ENCODE data around the gene TUT1. TPM values are rescaled to one million over a fixed set of nuclear protein-coding genes. Genes with fewer than 3 reads are reported as not detected.

TUT1 gene
- total RNA-seq, 6 donors from 2014 or later, result 5.3 to 25.4 (median 11.7) TPM

DNA sequence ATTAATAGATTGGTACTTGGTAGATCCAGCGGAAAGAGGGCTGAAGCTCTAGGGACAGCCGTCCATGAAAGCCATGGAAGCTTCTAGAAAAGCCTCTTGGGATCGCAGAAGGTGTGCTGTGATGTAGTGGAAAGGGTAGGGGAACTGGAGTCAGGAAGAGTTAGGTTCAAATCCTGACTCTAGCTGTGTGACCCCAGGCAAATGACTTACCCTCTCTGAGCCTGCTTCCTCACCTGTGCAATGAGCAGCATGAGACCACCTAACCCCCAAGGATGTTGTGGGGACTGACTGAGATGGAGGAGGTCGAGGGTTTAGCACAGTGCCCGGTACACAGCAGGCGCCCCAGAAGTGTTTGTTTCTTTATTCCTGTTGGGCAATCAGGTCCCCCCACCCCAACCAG, 19.1 kb upstream of the TUT1 start:
- peak overlapping the region in 1 of 4 donors; percentile 99 for H3K27ac ChIP-seq
- H3K27me3 ChIP-seq, result no peaks in the 10 kb centered on the region
- H3K36me3 ChIP-seq, result peaks cover 9 to 60% (median 28%) of the 10 kb centered on the region in 4 donors
- H3K4me1 ChIP-seq, result peaks cover 20 to 32% (median 21%) of the 10 kb centered on the region in 4 donors
- WGBS, 2 donors, result 82 to 85% methylated on average over 5 to 6 of the region's 6 CpGs
- no peaks in the 10 kb centered on the region for H3K9me3 ChIP-seq
- TF ChIP-seq POLR2AphosphoS5 (IDR thresholded peaks at IDR 0.05), result no peak
- TF ChIP-seq, protein P1, sequence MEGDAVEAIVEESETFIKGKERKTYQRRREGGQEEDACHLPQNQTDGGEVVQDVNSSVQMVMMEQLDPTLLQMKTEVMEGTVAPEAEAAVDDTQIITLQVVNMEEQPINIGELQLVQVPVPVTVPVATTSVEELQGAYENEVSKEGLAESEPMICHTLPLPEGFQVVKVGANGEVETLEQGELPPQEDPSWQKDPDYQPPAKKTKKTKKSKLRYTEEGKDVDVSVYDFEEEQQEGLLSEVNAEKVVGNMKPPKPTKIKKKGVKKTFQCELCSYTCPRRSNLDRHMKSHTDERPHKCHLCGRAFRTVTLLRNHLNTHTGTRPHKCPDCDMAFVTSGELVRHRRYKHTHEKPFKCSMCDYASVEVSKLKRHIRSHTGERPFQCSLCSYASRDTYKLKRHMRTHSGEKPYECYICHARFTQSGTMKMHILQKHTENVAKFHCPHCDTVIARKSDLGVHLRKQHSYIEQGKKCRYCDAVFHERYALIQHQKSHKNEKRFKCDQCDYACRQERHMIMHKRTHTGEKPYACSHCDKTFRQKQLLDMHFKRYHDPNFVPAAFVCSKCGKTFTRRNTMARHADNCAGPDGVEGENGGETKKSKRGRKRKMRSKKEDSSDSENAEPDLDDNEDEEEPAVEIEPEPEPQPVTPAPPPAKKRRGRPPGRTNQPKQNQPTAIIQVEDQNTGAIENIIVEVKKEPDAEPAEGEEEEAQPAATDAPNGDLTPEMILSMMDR (IDR thresholded peaks at IDR 0.05), result no peak
- no peak for TF ChIP-seq POLR2A (IDR thresholded peaks at IDR 0.05)
- TF ChIP-seq EP300 (IDR thresholded peaks at IDR 0.05), result no peak
- ATAC-seq (ENCODE audit: low FRiP score in 2 of 2) (no peak), DNase-seq (no peak)
- H3K4me3 ChIP-seq, result no peak overlapping the region

DNA sequence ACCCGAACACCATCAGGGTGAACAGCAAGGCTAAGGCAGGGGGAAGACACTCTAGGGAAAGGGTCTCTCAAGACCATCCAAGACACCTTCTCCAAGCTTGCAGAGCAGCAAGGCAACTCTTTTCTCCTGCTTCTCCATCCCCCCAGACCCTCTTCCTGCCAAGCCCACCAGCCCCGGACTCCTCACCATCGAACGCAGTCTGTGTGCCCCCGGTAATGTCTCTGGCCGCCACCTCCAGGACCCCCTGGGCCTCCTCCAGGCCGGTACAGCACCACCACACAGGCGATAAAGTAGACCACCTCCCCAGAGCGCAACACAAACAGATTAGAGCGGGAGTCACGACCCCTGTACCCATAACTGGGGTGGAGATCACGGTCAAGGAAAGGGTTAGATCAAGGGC, 17.5 kb upstream of the TUT1 start:
- no peak overlapping the region for H3K27ac ChIP-seq
- ATAC-seq (ENCODE audit: low FRiP score in 2 of 2) (no peak), DNase-seq (no peak)
- no peak overlapping the region for H3K4me3 ChIP-seq
- WGBS, 2 donors, result 96 to 97% methylated on average over 12 of the region's 12 CpGs
- peaks cover 12 to 70% (median 33%) of the 10 kb centered on the region in 4 donors for H3K36me3 ChIP-seq
- no peaks in the 10 kb centered on the region for H3K9me3 ChIP-seq
- peaks cover 20 to 32% (median 21%) of the 10 kb centered on the region in 4 donors for H3K4me1 ChIP-seq
- TF ChIP-seq EP300 (IDR thresholded peaks at IDR 0.05) (no peak), POLR2AphosphoS5 (IDR thresholded peaks at IDR 0.05) (no peak), POLR2A (IDR thresholded peaks at IDR 0.05) (no peak)
- TF ChIP-seq, protein P1 (IDR thresholded peaks at IDR 0.05), result no peak
- H3K27me3 ChIP-seq, result no peaks in the 10 kb centered on the region

DNA sequence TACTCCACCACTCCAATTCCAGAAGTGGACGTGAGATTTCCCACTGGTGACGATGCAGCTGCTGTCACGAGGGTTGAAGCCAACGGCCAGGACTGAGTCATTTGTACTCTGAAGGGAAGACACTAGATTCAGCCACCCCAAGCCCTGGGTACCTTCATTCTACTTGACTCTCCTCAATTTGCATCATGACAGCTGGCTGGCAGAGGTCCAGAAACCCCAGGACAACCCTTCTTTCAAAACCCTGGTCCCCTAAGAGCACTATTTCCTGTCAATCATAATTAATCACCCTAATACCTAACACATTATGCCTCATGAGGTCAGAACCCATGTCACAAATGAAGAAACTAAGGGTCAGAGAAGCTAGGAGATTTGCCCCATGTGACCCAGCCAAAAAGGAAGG, 16.4 kb upstream of the TUT1 start:
- H3K4me1 ChIP-seq, result peaks cover 16 to 28% (median 27%) of the 10 kb centered on the region in 4 donors
- 76 to 82% methylated on average over 4 of the region's 4 CpGs for WGBS, 2 donors
- no peaks in the 10 kb centered on the region for H3K9me3 ChIP-seq
- peaks cover 12 to 77% (median 33%) of the 10 kb centered on the region in 4 donors for H3K36me3 ChIP-seq
- TF ChIP-seq POLR2AphosphoS5 (IDR thresholded peaks at IDR 0.05), result no peak
- TF ChIP-seq, protein P1 (IDR thresholded peaks at IDR 0.05), result no peak
- no peak for TF ChIP-seq POLR2A (IDR thresholded peaks at IDR 0.05)
- no peak for TF ChIP-seq EP300 (IDR thresholded peaks at IDR 0.05)
- no peak overlapping the region for H3K27ac ChIP-seq
- no peaks in the 10 kb centered on the region for H3K27me3 ChIP-seq
- ATAC-seq (ENCODE audit: low FRiP score in 2 of 2), result no peak
- no peak overlapping the region for H3K4me3 ChIP-seq
- DNase-seq, result peak in 1 of 2 donors; percentile 43

DNA sequence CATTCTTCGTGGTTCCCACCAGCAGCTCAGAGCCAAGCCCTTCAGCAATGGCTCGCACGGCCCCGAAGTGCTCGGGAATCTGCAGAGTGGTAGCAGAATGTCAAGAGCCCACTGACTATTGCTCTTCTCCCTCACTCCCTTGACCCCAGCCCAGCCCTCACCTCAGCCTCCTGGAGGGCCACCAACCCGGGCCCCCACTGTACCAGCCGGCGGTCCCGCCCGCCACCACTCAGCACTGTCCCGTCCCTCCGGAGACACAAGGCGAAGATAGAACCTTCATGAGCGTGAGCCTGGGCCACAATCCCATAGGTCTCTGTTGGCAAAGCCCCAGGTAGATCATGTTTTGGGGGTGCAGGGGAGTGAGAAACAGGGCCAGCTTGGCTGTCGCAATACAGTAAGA, 14.6 kb upstream of the TUT1 start:
- TF ChIP-seq POLR2A (IDR thresholded peaks at IDR 0.05) (no peak), EP300 (IDR thresholded peaks at IDR 0.05) (no peak), POLR2AphosphoS5 (IDR thresholded peaks at IDR 0.05) (no peak)
- TF ChIP-seq, protein P1 (IDR thresholded peaks at IDR 0.05), result no peak
- no peak overlapping the region for H3K27ac ChIP-seq
- 94 to 97% methylated on average over 13 to 15 of the region's 15 CpGs for WGBS, 2 donors
- no peaks in the 10 kb centered on the region for H3K9me3 ChIP-seq
- DNase-seq (peak in 1 of 2 donors; percentile 54), ATAC-seq (ENCODE audit: low FRiP score in 2 of 2) (no peak)
- H3K27me3 ChIP-seq, result no peaks in the 10 kb centered on the region
- H3K4me1 ChIP-seq, result peaks cover 15 to 26% (median 25%) of the 10 kb centered on the region in 4 donors
- H3K4me3 ChIP-seq, result no peak overlapping the region
- peaks cover 12 to 75% (median 33%) of the 10 kb centered on the region in 4 donors for H3K36me3 ChIP-seq

DNA sequence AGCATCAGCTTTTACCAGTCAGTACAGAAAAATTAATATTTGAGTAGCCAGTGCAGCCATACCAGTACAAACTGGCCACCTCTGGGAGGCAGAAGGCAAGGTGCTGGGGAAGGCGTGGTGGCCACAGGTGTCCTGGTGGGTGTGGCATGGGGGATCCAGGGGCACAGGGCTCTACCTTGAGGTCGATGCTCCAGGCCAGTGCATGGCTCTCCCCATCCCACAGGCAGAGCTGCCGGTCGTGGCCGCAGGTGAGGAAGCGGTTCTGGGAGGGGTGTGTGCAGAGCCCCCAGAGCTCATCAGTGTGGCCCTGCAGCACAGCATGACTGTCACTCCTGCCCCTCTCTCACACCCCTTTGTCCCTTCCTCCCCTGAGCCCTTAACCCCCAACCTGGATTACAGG, 14.1 kb upstream of the TUT1 start:
- no peak for ATAC-seq (ENCODE audit: low FRiP score in 2 of 2)
- Histone ChIP-seq H3K4me3 (no peak overlapping the region), H3K4me1 (peaks cover 13 to 24% (median 22%) of the 10 kb centered on the region in 4 donors), H3K36me3 (peaks cover 12 to 71% (median 31%) of the 10 kb centered on the region in 4 donors), H3K27ac (no peak overlapping the region), H3K9me3 (no peaks in the 10 kb centered on the region), H3K27me3 (no peaks in the 10 kb centered on the region)
- 84 to 100% methylated on average over 4 to 6 of the region's 6 CpGs for WGBS, 2 donors
- peak in 1 of 2 donors; percentile 48 for DNase-seq
- no peak for TF ChIP-seq POLR2AphosphoS5 (IDR thresholded peaks at IDR 0.05)
- TF ChIP-seq, protein P1 (IDR thresholded peaks at IDR 0.05), result no peak
- TF ChIP-seq POLR2A (IDR thresholded peaks at IDR 0.05), result no peak
- no peak for TF ChIP-seq EP300 (IDR thresholded peaks at IDR 0.05)

All from upper lobe of left lung (tissue), 6 donors.